ENCODE measurements around the gene VWDE.
"Not testable (repeated sequence)": the region's sequence is repeated elsewhere in the genome, so short reads cannot be mapped to it uniquely, and the experiment has no call there.

Gene VWDE

GRCh38 chr7:12403287-12404181 is at the start of gene VWDE:
Gene VWDE (minus strand): TSS chr7:12403865. CDS start chr7:12403716, 149 bp downstream.
- DNase-seq, result peak; percentile 3

GRCh38 chr7:12453136-12453535 is 49.5 kb upstream of the VWDE start:
- not testable (repeated sequence) for DNase-seq

- no peak for DNase-seq
Observed at GRCh38 chr7:12450615-12451014, 47.0 kb upstream of the VWDE start.

- DNase-seq, result no peak
Observed at GRCh38 chr7:12444785-12445184, 41.1 kb upstream of the VWDE start.

GRCh38 chr7:12440229-12440628 is 36.6 kb upstream of the VWDE start:
- no peak for DNase-seq

- DNase-seq, result no peak
Observed at GRCh38 chr7:12436896-12437535, 33.4 kb upstream of the VWDE start.

GRCh38 chr7:12436126-12436525 is 32.5 kb upstream of the VWDE start:
- DNase-seq, result no peak

- no peak for DNase-seq
Observed at GRCh38 chr7:12434012-12434642, 30.5 kb upstream of the VWDE start.

GRCh38 chr7:12431886-12432556 is 28.4 kb upstream of the VWDE start:
- DNase-seq, result no peak

- DNase-seq, result no peak
Observed at GRCh38 chr7:12425311-12425710, 21.6 kb upstream of the VWDE start.

- no peak for DNase-seq
Observed at GRCh38 chr7:12423997-12424745, 20.5 kb upstream of the VWDE start.

GRCh38 chr7:12423355-12423996 is 19.8 kb upstream of the VWDE start:
- no peak for DNase-seq

GRCh38 chr7:12422554-12423320 is 19.1 kb upstream of the VWDE start:
- no peak for DNase-seq

- DNase-seq, result no peak
Observed at GRCh38 chr7:12418452-12418851, 14.8 kb upstream of the VWDE start.

GRCh38 chr7:12415072-12415471 is 11.4 kb upstream of the VWDE start:
- DNase-seq, result no peak

- DNase-seq, result no peak
Observed at GRCh38 chr7:12412407-12412806, 8.7 kb upstream of the VWDE start.

- DNase-seq, result no peak
Observed at GRCh38 chr7:12410523-12410922, 6.9 kb upstream of the VWDE start.

- DNase-seq, result no peak
Observed at GRCh38 chr7:12409097-12409711, 5.5 kb upstream of the VWDE start.

- not testable (repeated sequence) for DNase-seq
Observed at GRCh38 chr7:12407652-12408051, 4.0 kb upstream of the VWDE start.

- DNase-seq, result no peak
Observed at GRCh38 chr7:12402365-12402725, 1.3 kb downstream of the VWDE start.

Data from MV-4-11 (cell line).